ENCODE measurements around the gene NRXN2.

The NRXN2 gene

DNA sequence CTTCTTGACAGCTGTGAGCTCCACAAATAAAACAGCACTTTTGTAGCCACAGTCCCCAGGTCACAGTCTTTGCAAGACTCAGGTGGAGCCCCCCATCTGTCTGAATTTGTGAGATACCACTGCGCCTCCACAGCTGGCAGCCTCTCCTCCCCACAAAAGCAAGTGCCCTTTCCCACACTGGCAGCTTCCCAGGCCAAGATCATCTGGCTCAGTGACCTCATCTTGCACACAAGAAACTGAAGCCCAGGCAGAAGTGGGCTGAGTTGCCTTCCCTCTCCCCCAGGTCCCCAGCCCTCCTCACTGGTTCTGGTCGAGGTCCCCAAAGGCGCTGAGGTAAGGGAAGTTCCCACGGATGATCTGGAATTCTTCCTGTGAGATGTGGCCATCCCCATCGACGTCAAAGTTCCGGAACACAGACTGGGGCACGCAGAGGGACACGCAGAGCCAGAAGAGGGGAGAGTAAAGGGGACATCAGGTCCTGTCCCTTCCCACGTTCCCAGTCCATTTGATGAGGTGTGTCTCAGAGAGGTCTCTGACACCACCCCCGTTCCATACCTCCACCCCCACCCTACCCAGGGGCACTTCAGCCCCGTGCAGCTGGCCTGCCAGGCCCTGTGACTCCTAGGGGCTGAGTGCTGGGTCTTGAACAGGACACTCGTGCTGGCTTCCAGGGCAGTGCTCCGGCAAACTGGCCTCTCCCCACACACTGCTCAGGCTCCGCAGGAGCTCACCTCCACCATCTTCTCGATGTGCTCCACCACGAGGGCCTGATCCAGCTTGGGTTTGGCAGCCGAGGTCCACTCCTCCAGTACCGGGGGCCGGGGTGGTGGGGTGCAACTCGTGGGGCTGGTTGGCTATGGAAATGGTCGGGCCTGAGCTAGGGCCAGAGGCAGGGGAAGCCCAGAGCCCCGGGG, 12.1 kb upstream of the NRXN2 start:
- H2BK15ac ChIP-seq (ENCODE audit: low read depth, poor library complexity, severe bottlenecking), result no peak overlapping the region
- H3K27me3 ChIP-seq (ENCODE audit: control insufficient read depth in 1 of 2, insufficient read depth in 1 of 2, low read length in 2 of 2), result peaks cover 46 to 56% of the 10 kb centered on the region in 2 experiments
- H2AFZ ChIP-seq (ENCODE audit: low read depth, low read length), result no peak overlapping the region
- H3K23ac ChIP-seq (ENCODE audit: low read length in 2 of 2), result no peak overlapping the region
- no peak overlapping the region for H3K9ac ChIP-seq (ENCODE audit: low read length)
- H3K4ac ChIP-seq (ENCODE audit: low read depth in 1 of 2, low read length in 2 of 2), result no peak overlapping the region
- H3K79me1 ChIP-seq (replicated peaks; ENCODE audit: low read length, poor library complexity, severe bottlenecking), result no peaks in the 10 kb centered on the region
- H3K9me3 ChIP-seq (ENCODE audit: control insufficient read depth, low read length), result no peaks in the 10 kb centered on the region
- H3K14ac ChIP-seq (ENCODE audit: low read length in 2 of 2), result no peak overlapping the region
- H3K27ac ChIP-seq (ENCODE audit: low read length, poor library complexity, severe bottlenecking), result no peak overlapping the region
- H2BK5ac ChIP-seq (ENCODE audit: low read depth, low read length, poor library complexity, severe bottlenecking), result no peak overlapping the region
- H4K8ac ChIP-seq (ENCODE audit: low read length), result no peak overlapping the region
- no peak overlapping the region for H3K18ac ChIP-seq (ENCODE audit: low read depth in 1 of 2, low read length in 2 of 2)
- no peak overlapping the region for H3K4me2 ChIP-seq (ENCODE audit: low read length, poor library complexity, severe bottlenecking)
- no peak overlapping the region for H2AK5ac ChIP-seq (ENCODE audit: low read length, severe bottlenecking)
- H3K4me1 ChIP-seq (ENCODE audit: control insufficient read depth, insufficient read depth, low read depth, low read length), result peaks cover 2% of the 10 kb centered on the region
- 82% methylated on average over 22 of the region's 23 CpGs for WGBS
- no peak overlapping the region for H2BK12ac ChIP-seq (ENCODE audit: low read length in 2 of 2)
- no peak overlapping the region for H2BK120ac ChIP-seq (ENCODE audit: low read depth, low read length)
- no peak overlapping the region for H4K91ac ChIP-seq (ENCODE audit: low read length)
- no peak overlapping the region for H3K4me3 ChIP-seq (ENCODE audit: insufficient read depth in 1 of 2, low read depth in 1 of 2, low read length in 2 of 2)
- no peaks in the 10 kb centered on the region for H3K36me3 ChIP-seq (ENCODE audit: control insufficient read depth in 1 of 2, insufficient read depth in 2 of 2, low read depth in 1 of 2, low read length in 2 of 2)
- no peak for DNase-seq

DNA sequence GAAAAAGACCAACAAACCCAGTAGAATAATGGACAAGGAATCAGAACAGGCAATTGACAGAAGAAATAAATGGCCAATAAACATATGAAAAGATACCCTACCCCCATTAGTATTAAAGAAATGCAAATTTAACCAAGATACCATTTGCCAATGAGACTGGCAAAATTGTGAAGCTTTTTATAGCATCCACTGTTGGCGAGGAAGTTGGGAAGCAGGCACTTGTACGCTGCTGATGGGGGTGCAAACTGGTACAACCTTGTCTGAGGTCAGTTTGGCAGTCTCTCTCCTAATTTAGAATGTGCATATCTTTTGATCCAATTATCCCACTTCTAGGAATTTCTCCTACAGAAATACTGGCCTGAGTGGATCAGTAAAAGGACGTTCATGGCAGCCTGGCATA, 8.6 kb upstream of the NRXN2 start:
- Histone ChIP-seq H3K4me3 (ENCODE audit: insufficient read depth in 1 of 2, low read depth in 1 of 2, low read length in 2 of 2) (no peak overlapping the region), H3K23ac (ENCODE audit: low read length in 2 of 2) (no peak overlapping the region)

DNA sequence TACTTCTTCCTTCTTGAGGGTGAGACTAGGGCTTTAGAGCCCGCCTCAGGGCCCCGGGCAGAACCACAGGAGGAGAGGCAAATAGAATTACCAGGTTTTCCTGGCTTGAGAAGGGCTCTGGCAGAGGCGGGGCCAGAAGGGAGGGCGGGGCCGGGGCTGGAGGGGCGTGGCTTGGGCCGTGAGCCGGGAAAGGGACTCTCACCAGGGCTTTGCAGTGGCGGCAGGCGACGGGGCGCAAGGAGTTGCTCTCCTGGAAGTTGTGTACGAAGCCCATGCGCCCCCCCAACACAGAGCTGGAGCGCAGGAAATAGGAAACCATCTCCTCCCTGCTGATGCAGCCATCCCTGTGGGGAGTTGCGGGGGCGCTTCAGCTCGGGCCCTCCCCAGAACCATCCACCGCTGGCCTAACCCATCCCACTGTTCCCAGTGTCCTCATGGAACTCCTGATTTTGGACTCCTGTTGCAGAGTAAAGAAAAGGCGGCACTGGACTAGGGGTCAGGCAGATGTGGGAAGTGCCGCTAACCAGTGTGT, 6.9 kb upstream of the NRXN2 start:
- Histone ChIP-seq H3K4me2 (ENCODE audit: low read length, poor library complexity, severe bottlenecking) (peak overlapping the region; percentile 40), H3K27ac (ENCODE audit: low read length, poor library complexity, severe bottlenecking) (no peak overlapping the region), H4K91ac (ENCODE audit: low read length) (no peak overlapping the region), H3K14ac (ENCODE audit: low read length in 2 of 2) (no peak overlapping the region), H2BK12ac (ENCODE audit: low read length in 2 of 2) (no peak overlapping the region), H2BK120ac (ENCODE audit: low read depth, low read length) (no peak overlapping the region), H3K4me1 (ENCODE audit: control insufficient read depth, insufficient read depth, low read depth, low read length) (peaks cover 5% of the 10 kb centered on the region), H3K23ac (ENCODE audit: low read length in 2 of 2) (no peak overlapping the region), H3K4ac (ENCODE audit: low read depth in 1 of 2, low read length in 2 of 2) (no peak overlapping the region), H3K36me3 (ENCODE audit: control insufficient read depth in 1 of 2, insufficient read depth in 2 of 2, low read depth in 1 of 2, low read length in 2 of 2) (no peaks in the 10 kb centered on the region), H2BK5ac (ENCODE audit: low read depth, low read length, poor library complexity, severe bottlenecking) (no peak overlapping the region), H3K9me3 (ENCODE audit: control insufficient read depth, low read length) (no peaks in the 10 kb centered on the region), H2AK5ac (ENCODE audit: low read length, severe bottlenecking) (no peak overlapping the region), H3K27me3 (ENCODE audit: control insufficient read depth in 1 of 2, insufficient read depth in 1 of 2, low read length in 2 of 2) (peaks cover 39 to 53% of the 10 kb centered on the region in 2 experiments), H2AFZ (ENCODE audit: low read depth, low read length) (no peak overlapping the region), H3K79me1 (replicated peaks; ENCODE audit: low read length, poor library complexity, severe bottlenecking) (no peaks in the 10 kb centered on the region), H4K8ac (ENCODE audit: low read length) (peak overlapping the region; percentile 79), H3K18ac (ENCODE audit: low read depth in 1 of 2, low read length in 2 of 2) (no peak overlapping the region), H3K4me3 (ENCODE audit: insufficient read depth in 1 of 2, low read depth in 1 of 2, low read length in 2 of 2) (no peak overlapping the region), H2BK15ac (ENCODE audit: low read depth, poor library complexity, severe bottlenecking) (no peak overlapping the region), H3K9ac (ENCODE audit: low read length) (no peak overlapping the region)
- peak; percentile 18 for DNase-seq
- WGBS, result 21% methylated on average over 20 of the region's 21 CpGs

More for the DNA sequence above, 8.6 kb upstream of the NRXN2 start:
- no peak overlapping the region for H3K14ac ChIP-seq (ENCODE audit: low read length in 2 of 2)
- H2BK120ac ChIP-seq (ENCODE audit: low read depth, low read length), result no peak overlapping the region
- no peak overlapping the region for H2AK5ac ChIP-seq (ENCODE audit: low read length, severe bottlenecking)
- H4K91ac ChIP-seq (ENCODE audit: low read length), result no peak overlapping the region
- H4K8ac ChIP-seq (ENCODE audit: low read length), result no peak overlapping the region
- H3K4me2 ChIP-seq (ENCODE audit: low read length, poor library complexity, severe bottlenecking), result no peak overlapping the region
- WGBS, result 88% methylated on average over 3 of the region's 3 CpGs
- H2BK12ac ChIP-seq (ENCODE audit: low read length in 2 of 2), result no peak overlapping the region
- H3K9me3 ChIP-seq (ENCODE audit: control insufficient read depth, low read length), result no peaks in the 10 kb centered on the region
- H3K4ac ChIP-seq (ENCODE audit: low read depth in 1 of 2, low read length in 2 of 2), result no peak overlapping the region
- no peak overlapping the region for H2AFZ ChIP-seq (ENCODE audit: low read depth, low read length)
- H3K27me3 ChIP-seq (ENCODE audit: control insufficient read depth in 1 of 2, insufficient read depth in 1 of 2, low read length in 2 of 2), result peaks cover 46 to 64% of the 10 kb centered on the region in 2 experiments
- H3K4me1 ChIP-seq (ENCODE audit: control insufficient read depth, insufficient read depth, low read depth, low read length), result peaks cover 2% of the 10 kb centered on the region
- H3K27ac ChIP-seq (ENCODE audit: low read length, poor library complexity, severe bottlenecking), result no peak overlapping the region
- no peak overlapping the region for H3K9ac ChIP-seq (ENCODE audit: low read length)
- H3K36me3 ChIP-seq (ENCODE audit: control insufficient read depth in 1 of 2, insufficient read depth in 2 of 2, low read depth in 1 of 2, low read length in 2 of 2), result no peaks in the 10 kb centered on the region
- H3K18ac ChIP-seq (ENCODE audit: low read depth in 1 of 2, low read length in 2 of 2), result no peak overlapping the region
- no peak overlapping the region for H2BK5ac ChIP-seq (ENCODE audit: low read depth, low read length, poor library complexity, severe bottlenecking)
- no peak overlapping the region for H2BK15ac ChIP-seq (ENCODE audit: low read depth, poor library complexity, severe bottlenecking)
- no peak for DNase-seq
- H3K79me1 ChIP-seq (replicated peaks; ENCODE audit: low read length, poor library complexity, severe bottlenecking), result no peaks in the 10 kb centered on the region

DNA sequence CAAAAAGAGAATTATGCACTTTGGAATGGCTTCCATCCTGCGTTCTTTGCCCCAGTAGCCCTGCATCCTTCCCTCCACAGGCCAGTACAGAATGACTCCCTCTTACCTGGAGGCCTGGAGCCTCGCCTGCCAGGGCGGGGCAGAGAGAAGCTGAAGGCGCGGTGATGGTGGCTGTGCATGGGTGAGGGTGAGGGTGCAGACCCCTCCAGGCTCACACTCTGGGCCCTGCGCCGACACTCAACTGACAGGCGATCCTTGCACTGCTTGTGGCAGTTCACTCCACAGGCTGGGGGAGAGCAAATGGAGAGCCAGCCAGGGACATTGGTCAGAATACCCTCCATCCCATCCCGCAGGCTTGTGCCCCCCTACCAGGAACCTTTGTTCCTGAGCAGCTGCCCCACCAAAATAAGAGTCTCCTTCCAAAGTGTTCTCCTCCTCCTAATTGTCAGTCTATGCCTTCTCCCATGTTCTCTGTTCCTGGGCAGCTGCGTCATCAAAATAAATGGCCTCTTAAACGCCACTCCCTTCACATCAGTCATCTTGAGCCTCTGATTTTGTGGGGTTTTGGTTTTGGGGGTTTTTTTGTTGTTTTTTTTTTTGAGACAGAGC, 5.9 kb upstream of the NRXN2 start:
- Histone ChIP-seq H4K8ac (ENCODE audit: low read length) (no peak overlapping the region), H2BK12ac (ENCODE audit: low read length in 2 of 2) (no peak overlapping the region), H2BK120ac (ENCODE audit: low read depth, low read length) (no peak overlapping the region), H3K4me2 (ENCODE audit: low read length, poor library complexity, severe bottlenecking) (no peak overlapping the region), H3K27ac (ENCODE audit: low read length, poor library complexity, severe bottlenecking) (no peak overlapping the region), H3K9me3 (ENCODE audit: control insufficient read depth, low read length) (no peaks in the 10 kb centered on the region), H2AK5ac (ENCODE audit: low read length, severe bottlenecking) (no peak overlapping the region), H2BK15ac (ENCODE audit: low read depth, poor library complexity, severe bottlenecking) (no peak overlapping the region), H3K4me1 (ENCODE audit: control insufficient read depth, insufficient read depth, low read depth, low read length) (peaks cover 4% of the 10 kb centered on the region), H4K91ac (ENCODE audit: low read length) (no peak overlapping the region), H3K79me1 (replicated peaks; ENCODE audit: low read length, poor library complexity, severe bottlenecking) (no peaks in the 10 kb centered on the region), H3K9ac (ENCODE audit: low read length) (no peak overlapping the region), H2AFZ (ENCODE audit: low read depth, low read length) (no peak overlapping the region), H3K4ac (ENCODE audit: low read depth in 1 of 2, low read length in 2 of 2) (no peak overlapping the region), H2BK5ac (ENCODE audit: low read depth, low read length, poor library complexity, severe bottlenecking) (no peak overlapping the region), H3K36me3 (ENCODE audit: control insufficient read depth in 1 of 2, insufficient read depth in 2 of 2, low read depth in 1 of 2, low read length in 2 of 2) (no peaks in the 10 kb centered on the region), H3K14ac (ENCODE audit: low read length in 2 of 2) (no peak overlapping the region), H3K18ac (ENCODE audit: low read depth in 1 of 2, low read length in 2 of 2) (no peak overlapping the region), H3K23ac (ENCODE audit: low read length in 2 of 2) (no peak overlapping the region), H3K27me3 (ENCODE audit: control insufficient read depth in 1 of 2, insufficient read depth in 1 of 2, low read length in 2 of 2) (peaks cover 46 to 57% of the 10 kb centered on the region in 2 experiments), H3K4me3 (ENCODE audit: insufficient read depth in 1 of 2, low read depth in 1 of 2, low read length in 2 of 2) (no peak overlapping the region)
- DNase-seq, result no peak
- 90% methylated on average over 9 of the region's 11 CpGs for WGBS

Data from mesenchymal stem cell (in vitro differentiated cells and primary cell).